HG02588 (cell line): ENCODE measurements around the gene CNTN4.
"Not testable (repeated sequence)": the region's sequence is repeated elsewhere in the genome, so short reads cannot be mapped to it uniquely, and the experiment has no call there.

ENCODE experiments used
- ATAC-seq: cut with Tn5 transposase; IDR thresholded peaks from one replicate; pipeline ENCODE4 v1.9.1; 2021; ENCODE audit warnings: mild to moderate bottlenecking, moderate library complexity; ENCODE audit not compliant: unreplicated experiment

Gene CNTN4

DNA sequence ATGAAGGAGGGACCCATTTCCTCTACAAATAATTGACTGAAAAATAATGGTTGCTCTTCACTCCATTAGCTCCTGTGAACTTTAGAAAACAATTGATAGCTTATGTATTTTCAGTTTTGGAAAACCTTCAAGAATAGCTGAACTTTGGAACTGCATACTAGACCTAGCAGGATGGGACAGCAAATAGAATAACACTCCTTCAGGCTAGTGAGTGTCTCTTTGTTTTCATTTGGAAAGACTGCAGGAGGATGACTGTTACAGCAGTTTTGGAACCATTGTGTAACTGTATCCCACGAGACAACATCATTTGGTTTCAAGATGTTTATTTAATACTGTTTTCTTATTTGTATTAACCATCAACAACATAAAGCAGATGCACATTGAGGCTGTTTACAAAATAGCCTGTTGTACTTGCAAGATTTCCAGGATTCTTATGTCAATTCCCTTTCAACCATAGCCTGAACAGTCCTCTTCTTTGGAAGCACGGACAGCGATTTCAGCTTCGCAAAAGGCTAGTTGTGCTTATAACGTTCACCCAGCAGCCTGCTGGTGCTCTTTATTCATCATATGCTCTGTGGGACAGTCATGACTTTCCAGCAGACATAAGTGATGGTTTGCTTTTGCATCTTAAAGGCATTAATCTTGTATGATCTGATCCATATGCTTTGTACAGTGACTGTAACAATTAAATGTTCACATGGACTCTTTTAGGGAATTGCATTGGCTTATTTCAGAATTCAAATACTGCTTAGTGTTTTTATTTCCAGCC lies 676.0 kb downstream of the CNTN4 start:
- ATAC-seq = no peak

DNA sequence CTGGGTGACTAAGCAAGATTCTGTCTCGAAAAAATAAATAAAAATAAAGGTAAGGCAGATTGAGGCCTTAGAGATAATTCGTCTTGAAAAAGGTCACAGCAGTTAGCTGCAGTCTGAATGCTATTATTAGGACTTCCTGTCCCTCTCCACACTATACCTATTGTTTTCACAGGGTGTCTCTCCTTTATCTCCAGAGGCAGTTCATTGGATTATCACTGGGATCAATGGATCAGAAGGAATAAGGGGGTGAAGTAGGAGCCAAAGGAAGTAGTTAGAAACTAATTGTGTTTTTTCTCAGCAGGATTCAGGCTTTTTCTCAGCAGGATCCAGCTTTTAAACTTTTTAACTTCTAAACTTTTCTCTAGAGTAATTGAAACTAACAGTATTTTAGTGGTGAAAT lies 684.6 kb downstream of the CNTN4 start:
- ATAC-seq = no peak

DNA sequence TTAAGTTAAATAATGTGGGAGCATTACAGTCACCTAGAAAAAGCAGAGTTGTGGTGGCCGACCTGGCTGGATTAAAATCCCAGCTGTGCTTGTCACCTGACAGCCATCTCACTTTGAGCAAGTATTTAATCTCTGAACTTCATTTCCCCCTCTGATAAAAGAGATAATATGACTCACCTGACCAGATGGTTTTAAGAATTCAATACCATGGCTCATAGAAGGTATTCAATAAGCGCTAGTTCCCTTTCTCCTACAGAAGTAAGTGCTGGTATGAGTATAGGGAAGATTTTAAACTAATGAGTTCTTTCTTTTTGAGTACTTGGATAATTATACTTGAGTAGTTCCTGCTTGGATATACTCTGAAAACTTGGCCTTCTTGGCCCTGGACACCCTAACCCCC lies 686.0 kb downstream of the CNTN4 start:
- no peak for ATAC-seq

DNA sequence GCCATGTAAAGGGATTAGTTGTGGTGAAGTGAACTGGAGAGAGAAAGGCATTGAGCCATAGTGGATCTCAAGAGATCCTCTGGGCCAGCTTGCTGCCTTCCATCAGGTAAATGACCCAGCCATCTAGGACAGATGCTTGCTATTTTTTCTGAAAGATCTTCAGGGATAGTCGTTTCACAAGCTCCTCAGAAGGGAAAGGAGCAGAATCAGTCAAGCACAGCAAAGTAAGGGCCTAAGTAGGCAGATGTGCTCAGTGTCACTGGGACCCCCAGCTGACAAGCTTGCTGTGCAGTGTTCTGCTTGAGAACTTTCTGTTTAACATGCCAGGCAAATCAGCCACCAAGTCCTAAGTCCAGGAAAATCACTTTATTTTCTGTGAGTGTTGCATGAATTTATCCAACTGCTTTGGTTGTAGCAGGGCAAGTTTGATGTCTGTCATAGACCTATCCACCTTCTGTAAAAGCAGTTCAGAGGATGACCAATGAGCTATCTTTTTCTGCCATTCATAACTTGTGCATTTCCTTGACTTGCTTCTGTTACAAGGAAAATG lies 691.7 kb downstream of the CNTN4 start:
- no peak for ATAC-seq

DNA sequence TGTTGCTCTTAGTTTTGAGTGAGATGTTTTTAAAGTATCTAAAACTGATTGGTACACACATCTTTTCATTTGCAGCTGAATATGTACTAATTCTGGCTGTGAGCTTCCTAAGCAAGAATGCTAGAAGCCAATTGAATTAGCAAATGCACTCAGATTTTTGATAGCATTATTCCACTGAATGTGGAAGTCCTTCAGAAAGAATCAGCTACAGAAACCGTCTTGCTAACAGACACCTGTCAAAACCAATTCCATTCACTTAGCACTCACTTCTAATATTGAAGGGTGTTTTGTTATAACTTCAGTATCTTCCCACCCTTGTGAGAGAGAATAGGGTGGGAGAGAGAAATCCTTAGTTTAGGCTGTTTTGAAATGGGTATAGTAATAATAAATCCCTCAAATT lies 693.8 kb downstream of the CNTN4 start:
- ATAC-seq = no peak

DNA sequence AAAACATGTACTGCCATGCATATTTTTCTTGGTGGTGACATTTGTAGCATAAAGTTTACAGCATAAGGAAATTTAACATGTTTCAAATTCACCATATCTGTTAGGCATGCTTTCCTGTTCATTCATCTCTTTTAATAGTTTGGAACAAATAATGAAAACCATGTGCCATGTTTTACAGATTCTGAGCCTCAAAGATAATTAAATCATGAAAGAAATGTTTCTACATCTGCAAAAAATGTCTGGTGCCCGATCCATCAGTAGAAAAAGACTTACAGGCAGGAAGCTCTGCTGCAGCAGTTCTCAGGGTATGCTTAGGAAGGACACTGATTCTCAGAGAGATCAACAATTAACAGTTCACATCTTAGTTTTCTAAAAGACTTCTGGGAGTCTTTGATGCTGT lies 695.3 kb downstream of the CNTN4 start:
- no peak for ATAC-seq

DNA sequence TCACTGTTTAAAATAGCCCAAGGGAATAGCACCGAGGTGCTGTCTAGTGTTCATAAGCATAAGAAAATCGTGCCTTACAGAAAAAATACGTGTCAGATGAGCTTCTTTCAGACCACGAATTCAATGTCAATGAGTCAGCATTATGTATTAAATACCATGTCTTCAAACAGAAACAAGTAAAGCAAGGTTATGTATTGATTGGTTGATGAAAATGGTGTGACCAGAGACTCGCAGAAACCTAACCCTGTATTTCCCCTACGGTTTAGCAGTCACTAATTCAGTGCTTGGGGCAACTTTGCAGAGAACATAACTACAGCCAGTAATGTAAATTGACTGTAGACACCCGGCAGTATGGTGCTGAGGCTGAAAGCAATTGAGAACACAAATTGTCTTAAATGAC lies 703.8 kb downstream of the CNTN4 start:
- ATAC-seq = peak; percentile 53

DNA sequence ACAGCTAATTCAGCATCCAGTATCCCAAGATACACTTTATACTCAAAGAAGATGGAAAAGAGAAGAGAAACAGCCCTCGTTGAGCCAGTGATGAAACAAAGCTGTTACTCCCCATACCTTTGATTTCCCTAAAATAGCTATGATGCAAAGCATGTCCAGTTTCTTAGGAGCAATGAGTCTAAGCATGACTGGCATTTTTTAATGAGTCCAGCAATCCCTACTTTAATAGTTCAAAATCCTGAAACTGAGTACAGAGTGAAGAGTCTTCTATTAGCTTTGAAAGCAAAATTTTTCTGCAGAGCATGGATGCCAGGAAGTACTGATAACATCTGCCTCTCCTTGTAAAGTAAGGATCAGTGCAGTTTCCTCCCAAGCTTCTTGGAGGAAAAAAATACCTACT lies 708.8 kb downstream of the CNTN4 start:
- no peak for ATAC-seq

DNA sequence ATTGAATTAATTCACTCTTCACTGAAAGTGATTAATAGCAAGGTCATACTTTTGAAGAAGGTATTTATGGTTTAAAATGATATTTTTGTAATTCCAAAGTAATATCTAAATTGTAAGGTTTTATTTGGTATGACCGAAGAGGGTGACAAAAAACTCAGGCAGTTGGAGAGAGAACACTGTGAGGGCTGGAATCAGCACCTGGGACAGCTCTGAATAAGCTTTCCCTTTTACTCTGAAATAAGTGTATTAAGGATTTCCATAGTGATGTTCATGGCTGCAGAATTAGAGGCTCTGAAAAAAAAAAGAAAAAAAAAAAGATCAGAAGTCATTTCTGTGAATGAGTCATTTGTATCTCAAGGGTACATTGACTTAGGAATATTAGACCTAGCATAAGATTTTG lies 712.1 kb downstream of the CNTN4 start:
- ATAC-seq = no peak

DNA sequence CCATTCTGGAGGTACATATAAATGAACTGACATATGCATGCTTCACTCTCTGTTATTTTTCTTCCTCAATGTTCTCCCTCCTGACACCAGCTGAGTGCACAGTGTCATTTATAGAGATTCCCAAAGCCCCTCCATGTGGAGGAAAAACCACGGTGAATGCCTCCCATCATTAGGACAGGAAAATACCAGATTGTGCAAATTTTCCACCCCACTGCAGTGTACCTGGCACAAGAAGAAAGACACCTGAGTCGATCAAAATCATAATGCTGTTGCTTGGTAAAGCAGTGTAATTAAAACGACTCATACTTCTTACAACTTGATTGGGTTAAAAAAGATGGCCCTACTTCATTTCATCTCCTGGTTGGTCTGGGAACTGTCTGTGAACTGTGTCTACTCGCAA lies 720.9 kb downstream of the CNTN4 start:
- no peak for ATAC-seq

DNA sequence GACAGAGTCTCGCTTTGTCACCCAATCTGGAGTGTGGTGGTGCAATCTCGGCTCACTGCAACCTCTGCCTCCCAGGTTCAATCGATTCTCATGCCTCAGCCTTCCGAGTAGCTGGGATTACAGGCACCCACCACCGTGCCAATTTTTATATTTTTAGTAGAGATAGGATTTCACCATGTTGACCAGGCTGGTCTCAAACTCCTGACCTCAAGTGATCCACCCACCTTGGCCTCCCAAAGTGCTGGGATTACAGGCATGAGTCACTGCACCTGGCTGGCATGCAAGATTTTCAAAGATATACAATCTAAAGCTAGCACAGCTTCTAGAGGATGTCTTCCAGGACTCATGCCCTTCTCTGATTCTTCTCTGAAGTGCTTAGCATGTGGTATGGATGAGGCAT lies 722.3 kb downstream of the CNTN4 start:
- not testable (repeated sequence) for ATAC-seq

DNA sequence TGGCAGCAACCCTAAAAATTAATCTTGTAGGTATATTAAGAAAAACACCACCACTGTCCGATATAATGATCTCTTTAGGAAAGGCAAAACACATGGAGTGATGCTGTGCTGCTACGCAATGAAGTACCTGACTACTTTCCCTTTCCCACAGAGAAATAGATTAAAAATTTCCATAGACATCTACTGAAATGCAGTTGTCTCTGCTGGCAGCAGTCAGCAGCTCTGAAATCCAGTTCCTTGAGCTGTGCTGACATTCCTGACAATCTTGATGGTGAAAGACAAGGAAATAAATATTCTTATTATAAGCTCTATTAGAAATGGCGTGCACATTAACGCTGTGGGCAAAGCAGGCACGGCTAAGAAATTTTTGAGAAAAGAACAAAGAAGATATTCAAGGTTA lies 723.9 kb downstream of the CNTN4 start:
- ATAC-seq = no peak

DNA sequence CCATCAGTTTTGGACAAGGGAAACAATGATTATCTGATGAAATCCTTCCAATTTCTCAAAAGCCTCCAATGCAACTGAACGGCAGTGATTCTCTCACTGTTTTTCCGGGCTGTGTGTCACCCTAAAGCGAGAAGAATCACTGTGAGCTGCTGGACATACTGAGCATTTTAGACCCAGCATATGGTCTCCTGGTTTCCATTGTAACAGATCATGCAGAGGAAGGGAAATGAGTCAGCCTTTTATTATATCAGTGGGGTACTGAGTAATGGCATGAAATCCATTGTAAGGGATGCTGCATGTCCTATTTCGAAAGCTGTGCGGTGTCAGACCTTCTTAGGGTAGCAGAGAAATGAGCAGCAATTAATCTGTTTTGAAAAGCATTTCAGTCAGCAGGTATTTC lies 724.4 kb downstream of the CNTN4 start:
- ATAC-seq = no peak

DNA sequence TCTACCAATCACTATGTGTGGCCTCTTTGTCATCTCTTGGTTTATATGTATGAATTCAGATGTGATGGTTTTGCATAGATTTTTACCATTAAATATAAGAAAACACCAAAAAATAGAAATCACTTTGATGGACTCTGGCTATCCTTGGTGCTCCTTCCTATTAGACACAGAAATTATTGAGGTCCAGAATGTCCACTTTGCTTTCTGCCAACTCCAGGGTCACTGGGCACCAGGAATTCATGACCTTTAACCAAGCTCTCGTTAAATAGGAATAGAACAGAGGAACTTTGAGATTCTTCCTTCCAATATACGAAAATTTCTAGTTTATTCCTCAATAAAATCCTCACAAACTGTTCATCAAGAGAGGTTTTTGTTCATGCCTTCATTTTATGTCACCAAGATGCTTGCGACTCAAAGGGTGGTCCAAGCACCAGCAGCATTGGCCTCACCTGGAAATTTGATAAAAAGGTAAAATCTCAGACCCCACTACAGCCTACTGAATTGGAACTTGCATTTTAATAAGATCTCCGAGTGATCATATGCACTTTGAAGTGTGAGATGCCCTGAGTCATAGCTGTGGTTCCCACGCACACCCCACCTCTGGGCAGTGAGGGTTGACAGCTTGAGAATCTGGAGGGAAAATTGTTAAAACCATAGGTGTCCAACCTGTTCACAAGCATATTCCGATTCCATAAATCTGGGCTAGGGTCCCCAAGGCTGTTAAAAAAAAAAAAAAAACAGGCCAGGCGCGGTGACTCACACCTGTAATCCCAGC lies 725.0 kb downstream of the CNTN4 start:
- no peak for ATAC-seq

DNA sequence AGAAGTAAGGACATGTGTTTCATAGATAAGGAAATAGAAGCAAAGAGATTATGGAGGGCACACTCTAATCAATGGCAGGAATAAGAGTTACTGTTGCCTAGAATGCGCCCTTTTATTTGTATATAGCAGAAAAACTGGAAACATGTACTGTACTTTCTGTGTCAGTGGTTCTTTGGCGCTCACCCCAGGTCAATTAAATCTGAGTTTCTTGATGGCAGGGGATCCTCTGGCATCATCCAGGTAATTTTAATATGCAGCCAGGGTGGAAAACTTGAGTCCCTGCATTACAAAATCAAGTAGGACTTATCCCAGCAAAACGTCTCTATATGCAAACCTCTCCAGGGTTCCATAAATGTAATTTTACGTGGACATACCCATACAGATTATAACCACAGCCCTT lies 727.4 kb downstream of the CNTN4 start:
- ATAC-seq = no peak

DNA sequence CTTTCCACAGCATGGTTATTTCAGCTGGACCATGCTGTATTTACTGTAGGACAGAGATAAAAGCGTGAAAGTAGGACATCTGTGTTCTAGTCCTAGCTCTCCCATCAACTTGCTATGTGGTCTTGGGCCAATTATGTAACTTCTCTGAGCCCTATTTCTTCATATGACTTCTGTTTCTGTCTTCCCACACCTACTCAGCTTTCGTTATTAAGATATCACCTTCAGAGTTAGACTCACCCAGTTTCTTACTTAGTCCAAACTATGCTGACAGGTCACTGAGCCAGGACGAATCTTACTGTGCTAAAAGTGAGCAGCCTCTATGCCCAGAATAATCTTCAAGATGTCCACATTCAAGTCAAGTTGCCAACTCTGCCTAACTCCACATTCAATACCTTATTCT lies 727.8 kb downstream of the CNTN4 start:
- no peak for ATAC-seq

DNA sequence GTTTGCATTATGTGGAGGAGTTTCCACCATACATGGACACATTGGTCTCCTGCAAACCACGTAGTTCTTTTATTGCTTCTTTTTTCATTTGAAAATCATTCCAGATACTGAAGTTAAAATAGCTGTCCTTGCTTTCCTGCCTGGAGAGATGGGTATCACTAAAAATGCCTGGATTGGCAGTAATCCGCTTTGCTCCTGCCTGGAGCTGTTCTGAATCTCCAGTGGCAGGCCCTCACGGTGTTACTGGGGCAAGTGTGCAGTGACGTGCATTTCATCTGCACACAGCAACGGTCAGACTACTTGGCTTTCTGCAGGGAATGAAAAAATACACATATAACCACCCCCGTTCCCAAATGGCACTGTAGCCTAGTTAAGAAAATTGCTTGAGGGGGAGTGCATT lies 738.6 kb downstream of the CNTN4 start:
- ATAC-seq = no peak

DNA sequence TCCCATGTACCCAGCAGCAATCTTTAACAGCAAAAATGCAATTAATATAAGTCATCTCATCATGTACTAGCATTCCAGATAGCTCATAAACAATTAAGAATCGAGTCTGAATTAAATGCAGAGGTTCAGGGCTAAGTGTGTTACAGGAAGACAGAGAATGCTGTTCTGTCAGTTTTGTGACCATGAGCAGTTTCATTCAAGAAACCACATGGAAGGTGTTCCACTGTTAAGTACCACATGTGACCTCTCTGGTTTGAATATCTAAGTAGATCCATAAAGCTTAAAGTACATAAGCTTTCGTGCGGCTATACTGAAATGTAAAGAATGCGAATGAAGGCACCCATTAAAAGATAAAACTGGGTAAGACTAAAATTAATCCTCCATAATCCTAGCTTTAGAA lies 739.2 kb downstream of the CNTN4 start:
- ATAC-seq = no peak

DNA sequence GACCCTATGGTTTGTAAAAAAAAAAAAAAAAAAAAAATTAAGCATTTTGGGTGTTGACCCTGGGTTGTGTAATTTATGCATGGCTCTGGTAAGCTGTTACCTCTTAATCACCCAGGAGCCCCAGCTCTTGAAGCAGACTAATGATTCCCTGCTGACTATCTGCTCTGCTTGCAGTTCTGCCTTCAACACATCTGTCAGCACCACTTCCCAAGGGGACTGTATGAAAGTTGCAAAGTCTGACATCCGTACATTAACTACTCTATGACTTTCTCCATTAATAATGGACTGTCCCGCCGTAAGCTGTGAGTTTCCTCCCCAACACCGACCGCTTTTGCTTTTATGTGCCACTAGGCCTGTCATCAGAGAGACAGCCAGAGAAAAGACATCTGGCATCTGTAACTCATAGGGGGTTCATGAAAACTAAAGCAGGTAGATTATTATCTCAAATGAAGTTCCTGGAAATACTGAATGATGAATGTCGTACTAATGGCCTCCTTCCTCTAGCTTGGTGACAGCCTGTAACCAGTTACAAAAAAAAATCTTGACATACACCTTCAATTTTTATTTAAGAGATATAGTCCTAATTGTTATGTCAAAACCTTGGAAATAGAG lies 740.0 kb downstream of the CNTN4 start:
- no peak for ATAC-seq

DNA sequence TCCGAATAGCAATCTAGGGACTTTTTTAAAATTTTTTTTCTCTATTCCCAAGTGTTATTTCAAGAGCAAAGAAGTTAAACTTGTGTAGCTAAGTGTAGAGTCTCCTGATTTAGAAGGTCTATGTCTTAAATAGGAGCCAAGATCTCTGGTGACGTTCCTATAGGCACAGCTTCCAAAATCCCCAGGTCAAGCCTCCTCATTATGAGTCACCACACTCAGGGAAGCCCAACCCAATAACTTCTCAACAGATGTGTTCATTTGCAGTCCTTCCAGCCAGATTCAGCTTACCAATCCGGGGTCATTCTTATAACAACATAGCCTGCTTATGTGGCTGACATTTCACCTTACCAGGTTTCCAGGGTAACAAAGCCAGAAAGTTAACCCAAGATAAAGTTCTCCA lies 741.2 kb downstream of the CNTN4 start:
- no peak for ATAC-seq

DNA sequence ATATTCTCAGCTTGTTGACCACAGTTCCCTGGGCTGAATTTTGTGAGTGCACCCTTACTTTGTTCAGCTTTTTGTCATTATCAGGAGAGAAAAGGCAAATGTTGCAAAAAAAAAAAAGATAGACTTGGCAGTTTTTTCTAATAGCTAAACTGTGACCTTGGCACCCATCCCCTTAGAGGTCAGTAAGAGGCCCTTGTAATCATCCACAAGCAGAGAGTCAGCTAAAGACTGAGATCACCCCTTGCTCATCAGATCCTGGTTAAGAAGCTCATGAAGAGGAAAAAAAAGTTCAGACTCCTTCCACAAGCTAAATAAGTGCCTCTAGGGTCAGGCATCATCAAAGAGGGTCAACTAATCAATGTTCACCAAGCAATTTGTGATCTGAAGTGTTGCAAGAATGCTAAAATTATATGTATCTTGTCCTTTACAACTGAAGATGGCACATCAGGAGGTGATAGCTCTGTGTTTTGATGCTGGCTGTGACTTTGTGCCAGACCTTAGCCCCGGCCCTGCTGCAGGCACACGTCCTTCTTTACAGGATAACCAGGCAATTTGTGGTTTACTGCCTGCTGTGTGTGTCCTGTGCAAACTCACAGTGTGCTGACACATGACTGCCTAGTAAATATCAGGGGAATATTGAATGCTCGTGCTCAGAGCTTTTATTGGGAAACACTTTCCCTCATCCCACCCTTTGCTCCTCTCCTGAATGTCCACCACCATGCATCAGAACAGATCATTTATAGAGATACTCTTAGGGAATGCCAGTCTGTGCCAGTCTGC lies 748.6 kb downstream of the CNTN4 start:
- ATAC-seq = no peak
